H1 (cell line): Measurements from ENCODE around the gene B3GALT5. TPM values are rescaled to one million over a fixed set of nuclear protein-coding genes. Genes with fewer than 3 reads are reported as not detected.

Source experiments
- CTCF ChIA-PET: fragments of 300-600 bp; sonication (Branson Sonifier 250); formaldehyde crosslinking; loops from one replicate; lab custom pipeline; 2021; ENCODE audit not compliant: partially characterized antibody; lab: Charles Lee
- POLR2A ChIA-PET: fragments of 300-600 bp; sonication (Branson Sonifier 250); formaldehyde crosslinking; loops from one replicate; lab custom pipeline; 2021; ENCODE audit warnings: inconsistent platforms; ENCODE audit not compliant: partially characterized antibody; lab: Charles Lee
- DNase-seq, 2 experiments: peaks; one replicate each; pipeline versions ENCODE4 v3.0.0 to v3.0.0-alpha.2; 2010 to 2022; ENCODE audit warnings: low spot score in 2 of 2, low read depth in 1 of 2, mixed read lengths in 1 of 2
- FAIRE-seq: peaks from 2 replicates; lab custom pipeline; 2011; peaks lifted over from hg19 to GRCh38; lab: Jason Lieb, UNC
- H2AFZ ChIP-seq: 2 replicates; pipeline ENCODE4 v1.8.1; 2012; ENCODE audit warnings: low read length, inconsistent platforms
- H2AK5ac ChIP-seq: 2 replicates; pipeline ENCODE4 v1.6.1; 2013; ENCODE audit warnings: low read depth, low read length
- H2BK120ac ChIP-seq: replicated peaks from 2 replicates; pipeline ENCODE3; 2013; ENCODE audit warnings: low read depth, low read length, inconsistent platforms
- H2BK12ac ChIP-seq: 2 replicates; pipeline ENCODE4 v1.6.1; 2013; ENCODE audit warnings: low read depth, low read length
- H2BK15ac ChIP-seq: 2 replicates; pipeline ENCODE4 v1.6.1; 2013; ENCODE audit warnings: low read length
- H2BK20ac ChIP-seq: 2 replicates; pipeline ENCODE4 v1.6.1; 2013; ENCODE audit warnings: low read length
- H2BK5ac ChIP-seq: 2 replicates; pipeline ENCODE4 v1.6.1; 2013; ENCODE audit warnings: low read depth, low read length
- H3K14ac ChIP-seq: 2 replicates; pipeline ENCODE4 v1.6.1; 2013; ENCODE audit warnings: inconsistent platforms; ENCODE audit not compliant: insufficient read length
- H3K18ac ChIP-seq: 2 replicates; pipeline ENCODE4 v1.6.1; 2013; ENCODE audit warnings: low read length; ENCODE audit errors: extremely low read depth
- H3K23ac ChIP-seq: 2 replicates; pipeline ENCODE4 v1.6.1; 2013; ENCODE audit warnings: inconsistent platforms; ENCODE audit not compliant: insufficient read length
- H3K23me2 ChIP-seq: 2 replicates; pipeline ENCODE4 v1.6.1; 2013; ENCODE audit warnings: low read depth, low read length
- H3K27ac ChIP-seq: 2 replicates; pipeline ENCODE4 v1.6.1; 2011; ENCODE audit warnings: low read depth, low read length, inconsistent platforms
- H3K27me3 ChIP-seq, 4 experiments: replicated peaks in 1 of 4; 1 replicate in 1 of 4; 2 replicates in 3 of 4; pipeline versions ENCODE4 v1.6.1 to v1.8.1; 2011 to 2013; ENCODE audit warnings: low read length in 3 of 4, mild to moderate bottlenecking in 3 of 4, inconsistent platforms in 2 of 4, mixed read lengths in 2 of 4, moderate library complexity in 1 of 4; ENCODE audit not compliant: control insufficient read depth in 3 of 4, insufficient read depth in 3 of 4; ENCODE audit errors: extremely low read depth in 1 of 4
- H3K36me3 ChIP-seq, 4 experiments: 2 replicates each; pipeline versions ENCODE4 v1.6.1 to v1.8.1; 2011 to 2013; ENCODE audit warnings: mild to moderate bottlenecking in 4 of 4, low read length in 3 of 4, moderate library complexity in 2 of 4, control low read depth in 1 of 4, inconsistent platforms in 1 of 4; ENCODE audit not compliant: insufficient read depth in 4 of 4, control insufficient read depth in 2 of 4
- H3K4ac ChIP-seq: replicated peaks from 2 replicates; pipeline ENCODE3; 2013; ENCODE audit warnings: low read length, low read depth, mixed read lengths, inconsistent platforms; ENCODE audit not compliant: insufficient read length
- H3K4me1 ChIP-seq, 4 experiments: replicated peaks in 1 of 4; 1 replicate in 1 of 4; 2 replicates in 3 of 4; pipeline versions ENCODE4 v1.6.1 to v1.8.1; 2011 to 2013; ENCODE audit warnings: low read length in 3 of 4, inconsistent platforms in 2 of 4, mixed read lengths in 1 of 4; ENCODE audit not compliant: insufficient read depth in 4 of 4, control insufficient read depth in 3 of 4
- H3K4me2 ChIP-seq, 2 experiments: 2 replicates each; pipeline versions ENCODE4 v1.6.1 to v1.8.1; 2011 to 2013; ENCODE audit warnings: low read depth in 2 of 2, low read length in 2 of 2, control low read depth in 1 of 2, inconsistent platforms in 1 of 2, mild to moderate bottlenecking in 1 of 2; ENCODE audit not compliant: insufficient read depth in 1 of 2
- H3K4me3 ChIP-seq, 4 experiments: fragments of 200-600, 300-600 bp in 1 of 4; sonication (generic), shearing (Covaris generic), sonication (Bioruptor Twin) in 1 of 4; 2 replicates each; pipeline versions ENCODE4 v1.5.1 to v1.8.1; 2011 to 2016; ENCODE audit warnings: low read length in 4 of 4, low read depth in 3 of 4, control low read depth in 2 of 4, inconsistent platforms in 2 of 4, mild to moderate bottlenecking in 2 of 4, mixed read lengths in 1 of 4, moderate library complexity in 1 of 4; ENCODE audit not compliant: insufficient read depth in 2 of 4; ENCODE audit errors: extremely low read depth in 1 of 4
- H3K56ac ChIP-seq: replicated peaks from 2 replicates; pipeline ENCODE3; 2013; ENCODE audit warnings: low read depth, mild to moderate bottlenecking, mixed read lengths, low read length, inconsistent platforms; ENCODE audit not compliant: insufficient read length
- H3K79me1 ChIP-seq: 2 replicates; pipeline ENCODE4 v1.6.1; 2013; ENCODE audit warnings: low read depth, low read length, control low read depth
- H3K79me2 ChIP-seq, 2 experiments: 2 replicates each; pipeline versions ENCODE4 v1.6.1 to v1.8.1; 2012 to 2013; ENCODE audit warnings: low read length in 2 of 2, mild to moderate bottlenecking in 2 of 2, inconsistent platforms in 1 of 2; ENCODE audit not compliant: insufficient read depth in 2 of 2, control insufficient read depth in 1 of 2
- H3K9ac ChIP-seq, 4 experiments: replicated peaks in 1 of 4; 1 replicate in 1 of 4; 2 replicates in 3 of 4; pipeline versions ENCODE4 v1.6.1 to v1.8.1; 2011 to 2013; ENCODE audit warnings: low read depth in 3 of 4, low read length in 3 of 4, control low read depth in 2 of 4, mild to moderate bottlenecking in 2 of 4, moderate library complexity in 2 of 4, inconsistent platforms in 1 of 4; ENCODE audit errors: extremely low read depth in 1 of 4
- H3K9me3 ChIP-seq, 2 experiments: 2 replicates each; pipeline versions ENCODE4 v1.6.1 to v1.8.1; 2012 to 2013; ENCODE audit warnings: mild to moderate bottlenecking in 2 of 2, moderate library complexity in 2 of 2, control low read depth in 1 of 2, inconsistent platforms in 1 of 2, low read depth in 1 of 2, low read length in 1 of 2, mixed read lengths in 1 of 2; ENCODE audit not compliant: insufficient read depth in 2 of 2
- H4K20me1 ChIP-seq, 2 experiments: replicated peaks in 1 of 2; 2 replicates each; pipeline versions ENCODE3 to v1.8.1; 2011 to 2013; ENCODE audit warnings: inconsistent platforms in 2 of 2, low read length in 2 of 2, mild to moderate bottlenecking in 1 of 2; ENCODE audit not compliant: insufficient read depth in 2 of 2, control insufficient read depth in 1 of 2
- H4K5ac ChIP-seq: 2 replicates; pipeline ENCODE4 v1.6.1; 2013; ENCODE audit warnings: low read length, low read depth, mixed read lengths, inconsistent platforms; ENCODE audit not compliant: insufficient read length
- H4K8ac ChIP-seq: 2 replicates; pipeline ENCODE4 v1.8.0; 2013; ENCODE audit warnings: mild to moderate bottlenecking, moderate library complexity, low read length, inconsistent platforms; ENCODE audit not compliant: insufficient read depth; ENCODE audit errors: extremely low read depth
- H4K91ac ChIP-seq: replicated peaks from 2 replicates; pipeline ENCODE3; 2013; ENCODE audit warnings: low read length, mixed read lengths, inconsistent platforms; ENCODE audit not compliant: insufficient read length
- EP300 ChIP-seq, 2 experiments: IDR thresholded peaks; 1 replicate in 1 of 2; 2 replicates in 1 of 2; pipeline ENCODE4 v1.6.1; 2011 to 2012; ENCODE audit warnings: low read depth in 2 of 2, low read length in 2 of 2, mild to moderate bottlenecking in 2 of 2, borderline replicate concordance in 1 of 2, inconsistent platforms in 1 of 2, moderate library complexity in 1 of 2
- FOSL1 ChIP-seq: IDR thresholded peaks from 2 replicates; pipeline ENCODE4 v1.6.1; 2011; ENCODE audit warnings: mild to moderate bottlenecking, low read depth, low read length, moderate library complexity; ENCODE audit not compliant: insufficient read depth
- PHF8 ChIP-seq: fragments of 200-600 bp; sonication (generic); conservative IDR thresholded peaks from 2 replicates; pipeline ENCODE4 v1.7.1; 2012; ENCODE audit warnings: low read depth, mild to moderate bottlenecking, inconsistent platforms, low read length, moderate library complexity
- WGBS, 2 experiments: shearing (Covaris generic) in 1 of 2; methylation state at CpG; one replicate each; pipeline versions ENCODE4 v1.1.6 to v1.1.7; 2013 to 2015; ENCODE audit warnings: low lambda C conversion rate in 2 of 2, mixed read lengths in 2 of 2, inconsistent platforms in 1 of 2, low coverage in 1 of 2, missing lambda C conversion rate in 1 of 2; ENCODE audit not compliant: insufficient replicate concordance in 2 of 2, insufficient coverage in 1 of 2, insufficient read length in 1 of 2; ENCODE audit errors: extremely low coverage in 1 of 2, missing lambda C conversion rate in 1 of 2; 5-methylcytosine and 5-hydroxymethylcytosine counted together
- polyA plus RNA-seq, 7 experiments: library from polyadenylated mRNA; depleted of rRNA in 3 of 7; stranded (reverse) in 5 of 7; unstranded in 2 of 7; fragments of >200 nt in 5 of 7; fragments of 200-250 nt in 2 of 7; gene quantifications; 1 replicate in 5 of 7; 2 replicates in 1 of 7; 4 replicates in 1 of 7; pipeline versions ENCODE4 v1.2.1 to v1.2.3, GENCODE V29; 2011 to 2013; ENCODE audit warnings: missing spikeins in 2 of 7, mixed read lengths in 2 of 7
- total RNA-seq: library from RNA; stranded (reverse); fragmentation: NEBNext Ultra II Directional; extraction: Animal tissue kit (Norgen Biotek cat#: 25700); gene quantifications from 2 replicates; pipeline ENCODE4 v1.2.1, GENCODE V29; 2021

B3GALT5 gene
- total and polyA plus RNA-seq, 2 of the 8 experiments (the other 6 are each of a cell fraction or from before 2014, with no cell fraction given) = 11.9 to 25.1 TPM

GRCh38 chr21:39673163-39673562 lies 60.4 kb downstream of the B3GALT5 start:
- 90% methylated on average over 8 of the region's 9 CpGs; no CpG with 5 or more reads in 1 of the 2 experiments for WGBS, 2 experiments
- POLR2A ChIA-PET = interaction anchor here (1.3 to 1.7 kb wide), 2 partner anchors 11 to 12 kb away, joined by 3 to 5 read pairs; no protein-coding TSS in a partner anchor
- FAIRE-seq = no peak
- TF ChIP-seq FOSL1 = no peak
- no peak for TF ChIP-seq PHF8
- no peak for TF ChIP-seq EP300 (IDR thresholded peaks at IDR 0.05; ENCODE audit: borderline replicate concordance in 1 of 2, low read depth in 2 of 2, low read length in 2 of 2)

More at GRCh38 chr21:39673163-39673562, 60.4 kb downstream of the B3GALT5 start:
- Histone ChIP-seq H2BK15ac (0 out of 2 replicates have a peak overlapping the region, but pooled peaks have one; percentile 25), H3K14ac (no peak overlapping the region), H4K8ac (no peak overlapping the region), H2BK12ac (no peak overlapping the region), H3K4me2 (no peak overlapping the region), H3K79me2 (no peaks in the 10 kb centered on the region), H4K5ac (no peak overlapping the region), H4K20me1 (no peaks in the 10 kb centered on the region), H3K23me2 (no peaks in the 10 kb centered on the region), H3K9ac (no peak overlapping the region), H3K36me3 (peaks cover 0 to 9% (median 0%) of the 10 kb centered on the region in 4 experiments; a peak in 1 of 8 replicates), H4K91ac (no peak overlapping the region), H3K9me3 (no peaks in the 10 kb centered on the region; a peak in 1 of 4 replicates), H2AFZ (no peak overlapping the region), H3K79me1 (no peaks in the 10 kb centered on the region; the same call in 1 of the 2 replicates), H3K4me3 (no peak overlapping the region), H2BK120ac (no peak overlapping the region), H3K27me3 (no peaks in the 10 kb centered on the region), H3K4me1 (peaks cover 0 to 6% (median under 1%) of the 10 kb centered on the region in 4 experiments; a peak in 3 of 7 replicates), H3K27ac (no peak overlapping the region), H3K56ac (no peak overlapping the region), H2BK5ac (no peak overlapping the region), H3K23ac (no peak overlapping the region), H3K4ac (no peak overlapping the region), H2AK5ac (no peak overlapping the region), H3K18ac (peak overlapping the region; percentile 5; the same call in 1 of the 2 replicates), H2BK20ac (no peak overlapping the region)
- no peak for DNase-seq
- CTCF ChIA-PET = interaction anchor here (0.6 to 1.0 kb wide), 3 partner anchors 9 to 140 kb away, joined by 3 to 4 read pairs (median 3); no protein-coding TSS in a partner anchor
